IPS-20b (cell line): ENCODE results near the gene GPC3.

ENCODE experiments used
- H3K27ac ChIP-seq: one replicate; pipeline ENCODE4 v1.5.1; 2013; ENCODE audit warnings: low read length
- H3K27me3 ChIP-seq: 2 replicates; pipeline ENCODE4 v1.6.1; 2013; ENCODE audit warnings: mild to moderate bottlenecking, low read length, inconsistent platforms; ENCODE audit not compliant: insufficient read depth
- H3K36me3 ChIP-seq: 2 replicates; pipeline ENCODE4 v1.6.1; 2013; ENCODE audit warnings: low read depth, mild to moderate bottlenecking, inconsistent platforms, low read length, moderate library complexity; ENCODE audit not compliant: insufficient read depth
- H3K4me1 ChIP-seq: 2 replicates; pipeline ENCODE4 v1.6.1; 2013; ENCODE audit warnings: mild to moderate bottlenecking, control low read depth, inconsistent platforms, low read length, moderate library complexity; ENCODE audit not compliant: insufficient read depth
- H3K4me3 ChIP-seq: 2 replicates; pipeline ENCODE4 v1.5.1; 2013; ENCODE audit warnings: mild to moderate bottlenecking, low read length, inconsistent platforms
- H3K9ac ChIP-seq: 2 replicates; pipeline ENCODE4 v1.6.1; 2013; ENCODE audit warnings: low read depth, mild to moderate bottlenecking, inconsistent platforms, low read length, moderate library complexity
- H3K9me3 ChIP-seq: 2 replicates; pipeline ENCODE4 v1.6.1; 2013; ENCODE audit warnings: mild to moderate bottlenecking, low read depth, low read length, inconsistent platforms; ENCODE audit not compliant: insufficient read depth

Gene GPC3

DNA sequence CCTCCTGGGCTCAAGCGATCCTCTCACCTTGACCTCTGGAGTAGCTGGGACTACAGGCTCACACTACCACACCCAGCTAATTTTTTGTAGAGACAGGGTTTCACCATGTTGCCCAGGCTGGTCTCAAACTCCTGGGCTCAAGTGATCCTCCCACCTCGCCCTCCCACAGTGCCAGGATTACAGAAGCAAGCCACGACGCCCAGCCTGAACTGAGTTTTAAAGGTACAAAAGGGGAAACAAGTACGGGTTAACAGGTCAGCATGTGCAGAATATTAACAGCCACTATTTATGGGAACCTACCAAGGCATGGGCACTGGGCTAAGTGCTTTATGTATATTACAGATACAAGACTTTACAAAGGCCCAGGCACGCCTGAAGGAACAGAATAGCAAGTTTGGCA is 405.8 kb downstream of the GPC3 start:
- H3K9ac ChIP-seq: no peak overlapping the region
- H3K9me3 ChIP-seq: no peaks in the 10 kb centered on the region
- H3K27ac ChIP-seq: no peak overlapping the region
- no peaks in the 10 kb centered on the region for H3K4me1 ChIP-seq
- no peak overlapping the region for H3K4me3 ChIP-seq
- no peaks in the 10 kb centered on the region for H3K36me3 ChIP-seq
- H3K27me3 ChIP-seq: no peaks in the 10 kb centered on the region

DNA sequence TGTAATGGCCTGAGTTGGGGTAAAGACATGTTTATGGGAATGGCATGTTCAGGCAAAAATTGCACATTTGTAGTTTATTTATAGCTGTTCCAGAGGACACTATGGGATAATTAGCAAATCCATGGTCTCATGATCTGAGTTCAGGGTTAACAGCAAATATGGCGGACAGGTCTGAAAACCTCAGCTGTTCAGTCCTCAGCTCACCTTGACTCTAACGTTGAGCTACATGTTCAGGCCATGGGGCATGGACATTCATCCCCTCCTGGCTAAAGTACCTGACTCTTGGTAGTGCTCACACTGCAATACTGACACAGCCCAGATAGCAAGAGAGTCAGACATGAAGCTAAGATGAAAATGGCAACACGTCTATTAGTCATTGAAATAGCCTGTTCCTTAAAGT is 408.5 kb downstream of the GPC3 start:
- no peaks in the 10 kb centered on the region for H3K9me3 ChIP-seq
- no peak overlapping the region for H3K9ac ChIP-seq
- H3K27me3 ChIP-seq: no peaks in the 10 kb centered on the region

DNA sequence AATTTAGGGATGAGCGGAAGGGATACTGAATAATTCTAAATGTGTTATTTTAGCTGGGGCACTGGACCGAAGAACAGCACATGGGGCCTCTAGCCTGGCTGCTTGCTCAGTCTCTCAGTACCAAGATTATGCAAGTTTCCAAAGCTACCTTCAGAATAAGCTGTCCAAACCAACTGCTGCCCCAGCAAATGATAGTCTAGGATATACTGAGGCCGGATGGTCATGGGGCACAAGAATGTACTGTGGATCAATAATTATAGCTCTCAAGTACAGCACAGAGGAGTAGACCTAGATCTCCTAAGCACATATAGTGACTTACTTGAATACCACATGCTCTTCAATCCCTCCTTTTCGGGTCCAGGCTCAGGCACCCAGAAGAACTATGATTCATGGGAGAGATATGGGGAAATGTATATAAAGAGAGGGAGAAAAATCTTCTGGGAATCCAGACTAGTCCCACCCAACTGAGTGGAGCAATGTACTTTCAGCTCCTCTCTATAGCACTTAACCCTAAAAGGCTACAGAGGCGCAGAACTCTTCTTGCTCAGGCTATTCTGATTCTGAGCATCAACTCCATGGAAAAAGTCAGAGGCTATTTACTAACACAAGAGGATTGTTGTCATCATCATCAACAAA is 409.8 kb downstream of the GPC3 start:
- no peak overlapping the region for H3K4me3 ChIP-seq
- H3K9me3 ChIP-seq: no peaks in the 10 kb centered on the region
- no peaks in the 10 kb centered on the region for H3K4me1 ChIP-seq
- H3K9ac ChIP-seq: no peak overlapping the region
- H3K27me3 ChIP-seq: no peaks in the 10 kb centered on the region
- H3K27ac ChIP-seq: no peak overlapping the region
- no peaks in the 10 kb centered on the region for H3K36me3 ChIP-seq

More for the DNA sequence above, 408.5 kb downstream of the GPC3 start:
- Histone ChIP-seq H3K36me3 (no peaks in the 10 kb centered on the region), H3K4me3 (no peak overlapping the region), H3K27ac (no peak overlapping the region), H3K4me1 (no peaks in the 10 kb centered on the region)

DNA sequence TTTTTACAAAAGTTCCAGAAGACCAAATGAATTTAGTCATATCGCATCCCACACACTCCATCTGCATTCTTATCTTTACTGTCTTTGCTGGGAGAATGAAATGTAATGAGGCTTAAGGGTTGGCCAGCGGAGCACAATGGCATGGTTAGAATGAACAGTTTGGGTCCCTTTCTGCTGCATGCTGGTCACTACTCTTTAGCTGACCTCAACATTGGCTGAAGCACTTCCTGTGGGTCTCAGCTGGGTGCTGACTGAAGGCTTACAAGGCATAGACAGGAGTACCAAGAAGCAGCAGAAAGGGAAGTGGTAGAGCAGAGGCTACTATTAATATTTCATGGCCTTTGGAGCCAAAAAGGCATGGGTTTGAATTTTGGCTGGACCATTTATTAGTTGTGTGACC is 410.7 kb downstream of the GPC3 start:
- Histone ChIP-seq H3K4me3 (no peak overlapping the region), H3K9ac (no peak overlapping the region), H3K9me3 (no peaks in the 10 kb centered on the region)

DNA sequence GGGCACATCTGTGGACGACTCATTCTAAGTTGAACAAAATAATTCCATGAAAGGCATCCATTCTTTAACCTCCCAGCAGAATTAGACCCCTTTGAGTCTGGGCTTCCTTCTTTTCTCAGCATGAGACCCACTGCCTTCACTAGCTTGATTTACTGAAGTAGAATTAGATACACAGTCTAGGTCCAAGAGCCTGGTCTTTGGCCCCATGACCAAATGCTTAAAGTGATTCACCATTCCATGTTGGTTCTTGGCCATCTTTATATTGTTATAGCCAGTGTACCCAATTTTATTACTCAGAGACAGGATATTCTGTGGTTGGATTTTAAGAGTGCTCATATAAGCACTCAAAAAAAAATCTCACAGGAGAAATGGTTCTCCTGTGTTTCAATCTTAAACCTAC is 414.8 kb downstream of the GPC3 start:
- Histone ChIP-seq H3K36me3 (no peaks in the 10 kb centered on the region), H3K9me3 (no peaks in the 10 kb centered on the region), H3K27ac (no peak overlapping the region), H3K4me1 (no peaks in the 10 kb centered on the region), H3K4me3 (no peak overlapping the region), H3K9ac (no peak overlapping the region), H3K27me3 (no peaks in the 10 kb centered on the region)

More for the DNA sequence above, 410.7 kb downstream of the GPC3 start:
- H3K27me3 ChIP-seq: no peaks in the 10 kb centered on the region
- no peaks in the 10 kb centered on the region for H3K36me3 ChIP-seq
- H3K27ac ChIP-seq: no peak overlapping the region
- no peaks in the 10 kb centered on the region for H3K4me1 ChIP-seq

DNA sequence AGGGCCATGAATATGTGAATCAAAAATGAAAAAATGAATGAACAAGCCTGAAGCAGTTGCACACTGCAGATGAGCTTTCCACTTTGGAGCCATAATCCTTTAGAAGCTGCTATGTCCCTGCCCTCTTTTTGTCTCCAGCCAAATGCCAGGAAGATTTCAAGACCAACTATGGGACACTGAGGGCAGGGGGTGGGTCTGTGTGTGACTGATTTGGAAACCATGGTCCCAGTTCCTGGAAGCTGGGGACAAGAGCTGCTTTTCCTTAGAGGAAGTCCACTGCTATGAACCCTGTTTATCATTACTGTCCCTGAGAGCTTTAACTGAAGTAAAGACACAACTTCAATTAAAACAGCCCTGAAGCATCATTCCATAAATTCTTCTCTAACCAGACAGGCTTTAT is 416.2 kb downstream of the GPC3 start:
- H3K36me3 ChIP-seq: no peaks in the 10 kb centered on the region
- no peak overlapping the region for H3K9ac ChIP-seq
- H3K4me3 ChIP-seq: no peak overlapping the region
- H3K27me3 ChIP-seq: no peaks in the 10 kb centered on the region
- H3K4me1 ChIP-seq: no peaks in the 10 kb centered on the region
- H3K27ac ChIP-seq: no peak overlapping the region
- no peaks in the 10 kb centered on the region for H3K9me3 ChIP-seq

DNA sequence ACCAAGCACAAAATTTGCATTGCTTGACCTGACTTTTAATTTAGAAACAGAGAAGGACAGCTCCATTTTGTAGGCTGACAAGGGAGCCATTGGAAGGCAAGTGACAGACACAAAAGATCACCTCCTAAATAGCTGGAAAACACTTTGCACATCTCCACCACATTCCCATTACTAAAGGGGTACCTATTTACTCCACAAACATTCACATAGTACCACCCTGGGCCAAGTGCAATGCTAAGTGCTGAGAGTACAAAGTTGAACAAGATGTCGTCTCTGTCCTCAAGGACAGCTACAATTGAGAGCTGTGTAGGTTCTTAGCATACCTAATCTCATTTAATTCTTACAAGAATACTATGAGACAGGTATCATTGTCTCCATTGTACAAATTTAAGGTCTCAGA is 417.3 kb downstream of the GPC3 start:
- no peak overlapping the region for H3K9ac ChIP-seq
- H3K36me3 ChIP-seq: no peaks in the 10 kb centered on the region
- H3K27me3 ChIP-seq: no peaks in the 10 kb centered on the region
- H3K4me1 ChIP-seq: no peaks in the 10 kb centered on the region
- H3K9me3 ChIP-seq: no peaks in the 10 kb centered on the region
- no peak overlapping the region for H3K4me3 ChIP-seq
- H3K27ac ChIP-seq: no peak overlapping the region

DNA sequence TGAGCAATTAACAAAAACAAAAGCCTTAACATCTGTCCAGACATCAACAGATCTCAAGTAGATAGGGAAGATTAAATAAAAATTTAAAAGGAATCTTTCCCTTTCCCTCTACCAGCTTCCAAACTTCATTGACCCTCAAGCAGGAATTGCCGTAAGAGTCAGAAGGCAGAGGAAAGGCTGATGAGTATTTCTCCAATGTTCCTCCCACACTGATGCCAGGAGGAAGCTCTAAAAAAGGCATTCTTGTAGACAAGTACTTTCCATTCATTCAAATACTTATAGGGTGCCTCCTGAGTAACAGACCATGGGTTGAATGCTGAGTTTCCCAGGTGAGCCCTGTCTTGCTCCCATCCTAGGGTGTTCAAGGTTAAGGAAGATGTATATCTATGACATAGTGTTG is 418.5 kb downstream of the GPC3 start:
- Histone ChIP-seq H3K9ac (no peak overlapping the region), H3K4me3 (no peak overlapping the region), H3K9me3 (no peaks in the 10 kb centered on the region), H3K27me3 (no peaks in the 10 kb centered on the region), H3K4me1 (no peaks in the 10 kb centered on the region), H3K27ac (no peak overlapping the region), H3K36me3 (no peaks in the 10 kb centered on the region)

DNA sequence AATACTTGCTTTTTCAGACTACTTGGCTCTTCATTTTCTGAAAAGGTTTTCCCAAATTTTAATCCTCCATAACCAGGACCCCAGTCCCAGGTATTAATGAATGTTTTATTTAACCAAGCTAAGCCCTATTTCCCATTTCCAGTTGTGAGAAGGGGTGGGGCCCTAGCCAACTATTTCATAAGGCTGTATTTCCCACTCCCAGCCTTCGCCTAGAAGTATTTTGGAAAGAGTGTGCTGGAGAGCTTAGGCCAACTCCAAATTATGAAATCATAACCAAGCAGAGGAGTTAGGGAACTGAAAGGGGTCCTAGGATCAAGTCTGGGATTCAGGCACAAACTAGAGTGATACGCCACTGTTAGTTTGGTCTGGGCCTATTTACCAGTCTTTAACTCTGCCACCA is 421.7 kb downstream of the GPC3 start:
- Histone ChIP-seq H3K9me3 (no peaks in the 10 kb centered on the region), H3K27ac (no peak overlapping the region), H3K4me3 (no peak overlapping the region), H3K4me1 (peaks cover 6% of the 10 kb centered on the region; the same call in 1 of the 2 replicates), H3K9ac (no peak overlapping the region), H3K27me3 (no peaks in the 10 kb centered on the region), H3K36me3 (no peaks in the 10 kb centered on the region)

DNA sequence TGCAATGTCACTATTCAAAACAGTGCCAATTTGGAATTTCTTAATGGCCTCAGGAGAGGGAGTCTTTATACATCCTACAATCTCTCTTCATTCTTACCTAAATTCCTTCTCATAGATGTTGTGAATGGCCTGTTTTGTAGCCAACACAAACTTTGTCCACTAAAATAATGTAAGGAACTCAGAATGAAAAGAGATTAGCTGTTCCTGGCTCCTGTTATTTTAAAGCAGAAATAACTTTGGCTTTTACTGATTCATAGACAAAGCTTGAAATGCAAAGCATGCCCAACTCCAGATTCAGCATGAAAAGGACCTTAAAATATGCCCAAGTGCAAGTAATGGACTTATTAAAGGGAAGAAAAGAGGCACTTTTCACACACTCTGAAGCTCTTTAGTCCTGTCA is 424.1 kb downstream of the GPC3 start:
- Histone ChIP-seq H3K27me3 (no peaks in the 10 kb centered on the region), H3K9me3 (no peaks in the 10 kb centered on the region), H3K27ac (no peak overlapping the region), H3K9ac (no peak overlapping the region; the same call in 1 of the 2 replicates), H3K4me1 (peaks cover 9% of the 10 kb centered on the region; the same call in 1 of the 2 replicates), H3K4me3 (no peak overlapping the region), H3K36me3 (no peaks in the 10 kb centered on the region)

DNA sequence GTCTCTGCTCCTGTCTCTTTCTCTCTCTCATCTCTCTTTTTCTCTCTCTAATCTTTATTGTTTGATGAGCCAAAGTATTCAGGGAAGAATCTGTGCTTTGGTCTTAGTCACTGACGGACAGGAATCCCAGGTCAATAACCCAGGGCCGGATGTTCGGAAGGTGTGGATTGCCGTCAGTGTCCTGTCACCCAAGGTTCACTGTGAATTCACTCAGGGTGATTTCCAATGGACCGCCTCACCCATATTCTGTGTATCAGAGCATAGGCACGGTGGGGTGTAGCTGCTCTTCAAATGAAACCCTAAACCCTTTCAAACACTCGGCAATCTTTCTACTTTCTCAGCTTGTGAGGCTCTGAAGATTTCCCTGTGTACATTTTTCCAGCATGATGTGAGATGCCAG is 425.5 kb downstream of the GPC3 start:
- Histone ChIP-seq H3K4me1 (peaks cover 10% of the 10 kb centered on the region; the same call in 1 of the 2 replicates), H3K4me3 (no peak overlapping the region), H3K36me3 (no peaks in the 10 kb centered on the region), H3K27ac (no peak overlapping the region), H3K9ac (no peak overlapping the region), H3K27me3 (no peaks in the 10 kb centered on the region), H3K9me3 (peaks cover 6% of the 10 kb centered on the region; the same call in 1 of the 2 replicates)

DNA sequence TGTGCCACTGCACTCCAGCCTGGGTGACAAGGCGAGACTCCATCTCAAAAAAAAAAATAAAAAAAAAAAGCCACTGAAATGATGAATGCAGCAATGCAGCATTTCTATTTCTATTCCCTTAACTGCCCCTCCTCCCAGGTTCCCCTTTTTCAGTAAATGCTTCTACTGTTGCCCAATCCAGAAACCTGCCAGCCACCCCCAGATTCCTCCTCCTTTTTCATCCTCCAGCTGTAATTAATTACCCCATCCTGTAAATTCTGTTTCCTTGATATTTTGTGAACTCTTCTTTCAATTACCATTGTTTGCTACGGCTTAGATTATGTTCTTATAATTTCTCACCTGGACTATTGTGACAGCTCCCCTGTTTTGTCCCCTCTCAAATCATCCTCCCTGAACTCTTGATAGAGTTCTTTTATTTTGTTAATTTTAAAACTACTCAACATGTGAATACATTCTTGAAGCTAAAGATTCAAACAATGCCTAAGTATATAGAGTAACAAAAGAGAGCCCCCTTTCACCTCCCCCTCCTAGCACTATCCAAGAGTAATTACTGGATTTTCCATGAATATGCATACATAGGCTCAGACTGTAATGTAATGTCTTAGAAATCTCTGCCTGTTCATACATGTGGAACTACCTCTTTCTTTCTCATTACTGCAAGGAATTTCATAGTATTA is 429.5 kb downstream of the GPC3 start:
- H3K4me1 ChIP-seq: peaks cover 4% of the 10 kb centered on the region
- peak overlapping the region; percentile 96 for H3K27ac ChIP-seq
- no peaks in the 10 kb centered on the region for H3K36me3 ChIP-seq
- no peaks in the 10 kb centered on the region for H3K27me3 ChIP-seq
- peaks cover 8% of the 10 kb centered on the region for H3K9me3 ChIP-seq
- H3K9ac ChIP-seq: peak overlapping the region; percentile 59; the same call in 1 of the 2 replicates
- H3K4me3 ChIP-seq: peak overlapping the region; percentile 49; the same call in 1 of the 2 replicates
